Measurements from ENCODE around the gene CXCL3.

The CXCL3 gene

DNA sequence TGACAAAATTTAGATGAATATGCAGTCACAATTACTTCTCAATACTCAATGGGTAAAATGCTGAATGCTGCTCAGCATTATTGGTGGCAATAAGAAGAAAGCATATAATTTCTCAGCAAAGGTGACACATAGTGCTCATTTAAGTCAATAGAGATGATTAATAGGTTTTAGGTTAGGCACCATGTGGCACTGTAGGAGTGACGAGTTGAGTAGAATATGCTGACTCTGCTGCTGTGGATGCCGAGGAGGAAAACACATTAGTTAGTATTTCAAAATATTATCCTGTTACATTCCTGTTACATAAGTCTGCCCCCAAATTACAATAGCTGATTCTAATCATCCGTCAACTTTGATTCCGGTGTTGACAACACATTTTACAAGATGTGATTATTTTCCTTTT lies 26.4 kb downstream of the CXCL3 start:
- DNase-seq, result no peak

DNA sequence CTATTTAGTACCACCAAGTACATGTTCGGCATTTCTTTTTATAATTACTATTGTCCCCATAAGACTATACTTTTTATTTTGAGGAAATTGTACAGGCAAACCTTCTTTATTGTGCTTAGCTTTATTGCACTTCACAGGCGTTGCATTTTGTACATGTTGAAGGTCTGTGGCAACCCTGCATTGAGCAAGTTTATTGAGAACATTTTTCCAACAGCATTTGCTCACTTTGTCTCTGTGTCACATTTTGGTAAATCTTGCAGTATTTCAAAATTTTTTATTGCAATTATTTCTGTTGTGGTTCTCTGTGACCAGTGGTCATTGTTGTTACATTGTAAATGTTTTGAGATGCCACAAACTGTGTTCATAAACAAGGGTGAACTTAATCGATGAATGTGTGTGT lies 29.2 kb downstream of the CXCL3 start:
- DNase-seq, result no peak

DNA sequence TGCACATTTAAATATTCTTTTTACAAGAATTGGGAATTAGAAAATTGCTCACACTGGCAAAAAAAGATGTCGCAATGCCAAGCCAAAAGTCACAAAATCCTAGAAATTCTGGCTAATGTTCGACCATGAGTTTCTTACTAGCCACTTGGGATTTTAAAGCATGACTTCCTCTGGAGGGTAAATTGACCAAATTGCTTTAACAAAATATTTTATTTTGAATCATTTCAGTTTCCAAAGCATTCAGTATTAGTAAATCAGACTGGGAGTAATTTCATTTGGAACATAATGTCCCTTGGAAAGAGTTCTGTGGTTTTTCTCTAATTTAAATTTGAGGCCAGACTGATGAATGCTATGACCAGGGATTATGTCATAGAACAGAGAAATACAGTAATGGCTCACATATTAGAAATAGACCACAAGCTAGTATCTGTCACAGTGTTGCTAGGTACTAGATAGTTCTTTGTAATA lies 32.4 kb downstream of the CXCL3 start:
- DNase-seq, result no peak

DNA sequence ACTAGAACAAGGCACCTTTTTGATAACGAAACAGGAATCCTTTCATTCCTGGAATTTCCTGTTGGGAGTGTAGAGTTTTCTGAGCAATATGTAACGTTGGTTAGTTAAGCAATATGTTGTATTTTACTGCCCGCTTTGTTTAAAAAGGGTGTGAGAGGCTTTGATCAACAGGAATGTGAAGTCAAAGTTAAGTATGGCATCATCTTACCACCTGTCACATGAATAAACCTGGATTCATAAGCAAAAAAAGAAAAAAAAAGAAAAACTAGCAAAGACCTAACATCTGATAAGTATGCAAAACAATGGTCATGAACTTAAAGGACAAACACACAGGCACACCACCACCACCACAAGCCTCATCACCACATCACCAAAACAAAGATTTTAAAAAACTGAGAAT lies 33.0 kb downstream of the CXCL3 start:
- no peak for DNase-seq

DNA sequence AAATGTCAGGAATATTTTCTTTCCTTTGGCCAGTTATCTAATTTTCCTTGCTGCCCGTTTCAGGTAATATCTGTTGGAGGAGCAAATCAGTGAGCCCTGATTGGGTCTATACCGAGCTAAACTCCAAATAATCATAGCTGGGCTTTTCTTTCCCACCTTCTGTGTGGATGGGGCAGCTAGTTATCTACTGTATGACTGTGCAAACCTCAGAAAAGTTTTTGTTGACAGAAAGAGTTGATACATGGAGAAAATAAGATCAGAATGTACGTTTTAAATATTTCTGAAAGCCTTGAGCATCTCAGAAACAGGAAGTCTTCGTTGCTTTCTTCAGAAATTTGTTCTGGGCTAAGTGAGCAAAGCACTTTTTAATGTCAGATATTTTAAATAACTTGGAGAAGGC lies 33.8 kb downstream of the CXCL3 start:
- DNase-seq, result no peak

DNA sequence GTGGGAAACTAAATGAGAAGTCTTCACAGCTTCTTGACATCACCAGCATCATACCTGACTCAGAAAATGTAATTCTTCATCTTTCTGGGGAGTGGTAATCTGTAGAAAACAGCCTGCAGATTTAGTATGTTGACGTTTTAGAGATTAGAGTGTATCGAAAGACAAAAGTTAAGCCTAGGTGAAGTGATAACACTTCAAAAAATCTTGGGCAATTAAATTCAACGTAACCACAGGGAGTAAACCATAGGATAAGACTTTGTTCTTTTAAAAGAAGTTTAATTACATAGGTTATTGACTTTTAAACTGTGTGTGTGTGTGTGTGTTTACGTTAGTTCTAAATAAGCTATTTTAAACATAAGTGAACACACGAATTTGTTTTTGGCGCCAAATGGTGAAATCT lies 38.2 kb downstream of the CXCL3 start:
- no peak for DNase-seq

DNA sequence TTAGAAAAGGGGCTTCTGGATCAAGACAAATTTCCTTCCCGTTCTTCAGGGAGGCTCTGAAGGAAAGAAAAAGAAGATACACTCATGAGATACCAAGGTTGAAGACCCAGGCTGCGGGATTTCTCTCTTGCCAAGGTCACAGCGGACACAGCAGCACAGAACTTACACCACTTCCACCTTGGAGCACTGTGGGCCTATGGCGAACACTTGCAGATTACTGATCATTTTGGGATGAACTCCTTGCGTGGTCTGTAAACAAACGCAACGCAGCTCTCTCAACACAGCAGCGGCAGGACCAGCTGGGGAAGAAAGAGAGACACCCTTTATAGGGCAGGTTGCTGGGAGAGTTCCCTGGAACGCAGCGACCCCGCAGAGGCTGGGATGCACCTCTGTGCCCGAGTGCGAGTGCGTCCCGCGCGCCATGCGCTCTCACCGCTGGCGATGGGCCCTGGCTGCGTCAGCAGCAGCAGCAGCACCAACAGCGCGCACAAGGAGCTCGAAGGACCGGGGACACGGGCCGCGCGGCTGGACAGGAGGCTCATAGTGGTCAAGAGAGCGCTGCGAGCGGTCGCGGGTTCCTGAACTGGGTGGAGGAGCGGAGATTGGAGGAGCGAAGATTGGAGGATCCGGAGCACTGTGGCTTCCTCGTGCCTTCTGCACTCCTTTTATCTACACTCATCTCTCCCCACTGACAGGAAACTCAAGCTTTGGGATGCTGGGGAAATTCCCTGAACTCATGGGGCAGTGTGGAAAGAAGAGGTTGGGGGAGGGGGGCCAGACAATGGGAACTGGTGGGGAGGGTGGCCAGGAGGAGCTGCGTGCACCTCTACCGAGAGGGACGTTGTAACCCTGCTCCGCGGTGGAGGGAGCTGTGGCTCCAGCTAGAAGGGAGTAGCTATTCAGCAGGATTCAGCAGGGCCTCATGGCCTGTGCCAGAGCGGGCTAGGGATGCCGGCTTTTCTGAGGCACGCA lies 40.2 kb downstream of the CXCL3 start, which contains the start of gene CXCL5:
TSS of gene CXCL5 (minus strand) at position 638 of the 972 bp plus-strand sequence. CDS start at position 542, 96 bp downstream.
- DNase-seq, result no peak

DNA sequence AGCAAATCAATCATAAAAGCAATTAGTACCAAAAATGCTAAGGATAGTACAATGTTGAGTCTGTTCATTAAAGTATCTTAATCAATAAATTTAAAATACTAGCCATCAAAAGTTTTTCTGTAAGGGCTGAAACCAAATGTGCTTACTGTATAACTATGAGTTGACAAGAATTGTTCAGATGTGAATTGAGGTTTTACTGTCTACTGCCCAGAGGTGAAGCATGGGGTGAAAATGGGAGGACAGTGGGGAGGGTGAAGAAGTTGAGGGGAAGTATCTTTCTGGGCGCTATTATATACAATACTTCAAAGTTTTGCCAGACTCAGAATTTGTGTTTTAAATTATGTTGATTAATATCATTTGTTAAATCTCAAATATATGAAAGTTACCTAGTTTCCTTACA lies 46.4 kb downstream of the CXCL3 start:
- no peak for DNase-seq

DNA sequence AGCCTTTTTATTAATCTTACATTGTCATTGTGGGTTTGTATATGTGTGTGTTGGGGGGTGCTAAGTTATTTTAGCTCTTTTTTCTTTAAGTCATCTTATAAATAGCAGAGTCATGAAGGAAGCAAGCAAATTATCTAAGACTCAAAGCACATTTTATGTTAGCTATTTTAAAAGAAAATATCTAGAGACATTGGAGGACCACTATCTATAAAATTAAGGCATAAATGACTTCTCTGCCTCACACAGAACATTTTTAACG lies 46.8 kb downstream of the CXCL3 start:
- DNase-seq, result no peak

DNA sequence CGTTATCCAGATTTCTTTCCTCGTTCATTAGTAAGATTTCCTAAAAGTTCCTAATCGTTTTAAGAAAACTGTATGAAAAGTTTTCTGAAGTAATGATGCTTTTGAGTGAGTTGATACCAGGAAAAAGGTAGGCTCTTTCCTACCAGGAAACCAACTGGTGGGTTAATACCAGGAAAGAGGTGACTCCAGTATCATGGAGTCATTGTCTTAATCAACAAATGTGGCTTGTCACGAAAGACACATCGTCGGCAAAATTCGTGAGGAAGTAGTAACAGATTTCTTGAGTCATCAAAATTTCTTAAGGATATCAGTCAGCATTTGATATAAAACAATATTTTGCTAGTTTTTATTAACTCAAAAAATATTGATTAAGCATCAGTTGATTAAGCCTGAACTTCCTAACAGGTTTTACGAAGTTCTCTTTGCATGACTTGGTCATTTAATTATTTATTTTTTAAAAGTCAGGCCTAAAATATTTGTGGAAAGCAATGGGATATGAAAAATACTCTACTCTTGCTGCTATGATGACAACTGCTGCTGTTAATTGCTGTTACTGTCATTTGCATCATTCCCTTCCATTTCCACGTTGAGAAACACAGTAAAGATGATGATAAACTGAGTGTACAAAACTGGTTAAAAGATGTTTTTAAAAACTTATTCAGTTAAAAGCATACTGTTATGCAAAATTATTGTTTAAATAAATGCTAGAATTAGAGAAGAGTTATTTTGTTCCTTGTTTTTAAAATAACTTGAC lies 47.3 kb downstream of the CXCL3 start:
- no peak for DNase-seq

DNA sequence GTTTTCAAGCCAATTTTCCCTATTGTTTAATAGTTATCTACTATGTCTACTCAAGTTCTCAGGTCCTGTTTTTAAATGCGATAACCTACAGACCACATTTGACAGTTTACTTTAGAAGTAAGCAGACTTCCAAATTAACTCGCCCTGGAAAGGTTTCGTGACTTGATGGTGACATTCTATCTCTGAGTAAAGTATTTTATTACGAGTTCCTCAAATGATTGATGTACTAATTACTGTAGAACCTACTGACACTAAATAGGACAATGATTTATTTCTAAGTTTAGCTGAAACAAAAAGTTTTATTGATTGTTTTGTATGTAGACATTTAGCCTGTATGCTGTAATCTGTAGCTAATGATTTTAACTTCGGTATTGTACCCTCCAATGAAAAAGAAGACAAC lies 48.6 kb downstream of the CXCL3 start:
- DNase-seq, result no peak

DNA sequence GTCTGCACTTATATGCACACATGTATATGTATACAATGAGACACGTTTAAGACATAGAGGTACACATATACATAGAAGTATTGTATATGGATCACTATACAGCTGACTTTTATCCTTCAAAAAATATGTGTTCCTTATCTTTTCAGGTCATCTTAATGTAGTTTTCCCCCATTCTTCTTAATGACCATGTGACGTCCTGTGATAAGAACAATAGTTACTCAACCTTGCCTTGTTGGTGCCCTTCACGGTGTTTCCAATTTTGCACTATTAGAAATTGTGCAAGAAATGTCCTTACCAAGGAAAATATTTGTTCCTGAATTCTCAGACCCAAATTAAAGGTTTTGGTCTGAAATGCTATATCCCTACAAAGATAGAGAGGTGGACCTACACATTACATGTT lies 49.5 kb downstream of the CXCL3 start:
- DNase-seq, result no peak

DNA sequence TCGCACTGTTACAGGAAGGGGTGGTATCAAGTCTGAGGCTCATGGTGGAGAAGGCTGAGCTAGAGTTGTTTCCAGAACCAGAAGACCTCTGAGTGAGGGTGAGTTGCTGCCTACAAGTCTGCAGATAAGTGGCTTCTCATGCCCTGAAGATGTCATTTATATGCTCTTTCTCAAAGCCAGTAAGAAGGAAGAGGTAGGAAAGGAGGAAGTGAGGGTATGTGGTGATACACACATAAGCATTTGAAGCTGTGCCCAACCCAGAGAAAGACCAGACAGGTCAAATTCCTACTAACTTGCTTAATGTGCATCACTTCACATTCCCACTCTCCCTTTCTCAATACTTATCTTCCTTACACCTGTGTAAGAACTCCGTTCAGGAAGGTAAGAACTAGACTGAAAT lies 50.4 kb downstream of the CXCL3 start, which contains the start of gene PPBP:
TSS of gene PPBP (minus strand) at position 130 of the 400 bp plus-strand sequence. CDS start at position 43, 87 bp downstream.
- no peak for DNase-seq
